Neuron (in vitro differentiated cells): Measurements from ENCODE around the gene ICAM3.
A peak's percentile ranks its signal among the peaks of the same experiment; 100 is the strongest.
"Not testable (repeated sequence)": the region's sequence is repeated elsewhere in the genome, so short reads cannot be mapped to it uniquely, and the experiment has no call there.

Experiments used
- H2AFZ ChIP-seq: one replicate; pipeline ENCODE4 v1.6.1; 2013; ENCODE audit warnings: low read depth, mild to moderate bottlenecking, inconsistent platforms, low read length, moderate library complexity
- H3K27me3 ChIP-seq: one replicate; pipeline ENCODE4 v1.6.1; 2013; ENCODE audit warnings: low read length; ENCODE audit not compliant: insufficient read depth
- H3K36me3 ChIP-seq: one replicate; pipeline ENCODE4 v1.6.1; 2013; ENCODE audit warnings: low read length; ENCODE audit not compliant: insufficient read depth
- H3K4me1 ChIP-seq: one replicate; pipeline ENCODE4 v1.6.1; 2013; ENCODE audit warnings: low read length; ENCODE audit not compliant: insufficient read depth
- H3K4me3 ChIP-seq: 2 replicates; pipeline ENCODE4 v1.5.1; 2013; ENCODE audit warnings: mild to moderate bottlenecking, low read length, moderate library complexity
- H3K9me3 ChIP-seq: one replicate; pipeline ENCODE4 v1.6.1; 2013; ENCODE audit warnings: low read length

The ICAM3 gene, protein sequence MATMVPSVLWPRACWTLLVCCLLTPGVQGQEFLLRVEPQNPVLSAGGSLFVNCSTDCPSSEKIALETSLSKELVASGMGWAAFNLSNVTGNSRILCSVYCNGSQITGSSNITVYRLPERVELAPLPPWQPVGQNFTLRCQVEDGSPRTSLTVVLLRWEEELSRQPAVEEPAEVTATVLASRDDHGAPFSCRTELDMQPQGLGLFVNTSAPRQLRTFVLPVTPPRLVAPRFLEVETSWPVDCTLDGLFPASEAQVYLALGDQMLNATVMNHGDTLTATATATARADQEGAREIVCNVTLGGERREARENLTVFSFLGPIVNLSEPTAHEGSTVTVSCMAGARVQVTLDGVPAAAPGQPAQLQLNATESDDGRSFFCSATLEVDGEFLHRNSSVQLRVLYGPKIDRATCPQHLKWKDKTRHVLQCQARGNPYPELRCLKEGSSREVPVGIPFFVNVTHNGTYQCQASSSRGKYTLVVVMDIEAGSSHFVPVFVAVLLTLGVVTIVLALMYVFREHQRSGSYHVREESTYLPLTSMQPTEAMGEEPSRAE

DNA sequence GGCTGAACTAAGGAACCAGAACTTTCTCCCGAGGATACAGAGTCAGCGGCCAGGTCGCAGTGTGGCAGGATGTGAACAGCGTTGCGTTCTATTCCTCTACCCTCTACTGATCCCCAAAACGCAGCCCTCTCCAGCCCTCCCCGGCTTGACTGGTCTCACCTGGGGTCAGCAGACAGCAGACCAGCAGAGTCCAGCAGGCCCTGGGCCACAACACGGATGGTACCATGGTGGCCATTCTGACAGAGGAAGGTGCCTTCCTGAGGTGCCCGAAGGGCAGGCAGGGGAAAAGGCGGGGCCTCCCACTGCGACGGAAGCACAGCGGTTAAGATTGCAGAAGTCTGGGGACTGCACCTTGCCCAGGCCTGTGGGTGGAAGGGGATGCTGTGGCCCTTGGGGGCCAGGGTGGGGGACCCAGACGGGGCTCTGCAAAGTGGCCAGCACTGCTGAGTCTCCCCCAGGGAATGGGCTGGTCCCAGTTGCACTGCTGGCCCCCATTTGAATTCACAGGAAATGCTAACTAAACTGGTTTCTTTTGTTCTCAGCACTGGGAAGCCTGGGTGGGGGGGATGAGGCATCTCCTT lies at the start of gene ICAM3:
Gene ICAM3, minus strand, starts transcription at position 245 of the 581 bp plus-strand sequence. Its CDS starts 10 bp downstream, at position 235.
- Histone ChIP-seq H3K9me3 (no peaks in the 10 kb centered on the region), H3K36me3 (no peaks in the 10 kb centered on the region), H3K4me3 (no peak within 1 kb of the TSS), H2AFZ (no peak within 1 kb of the TSS), H3K4me1 (no peaks in the 10 kb centered on the region), H3K27me3 (no peaks in the 10 kb centered on the region)

DNA sequence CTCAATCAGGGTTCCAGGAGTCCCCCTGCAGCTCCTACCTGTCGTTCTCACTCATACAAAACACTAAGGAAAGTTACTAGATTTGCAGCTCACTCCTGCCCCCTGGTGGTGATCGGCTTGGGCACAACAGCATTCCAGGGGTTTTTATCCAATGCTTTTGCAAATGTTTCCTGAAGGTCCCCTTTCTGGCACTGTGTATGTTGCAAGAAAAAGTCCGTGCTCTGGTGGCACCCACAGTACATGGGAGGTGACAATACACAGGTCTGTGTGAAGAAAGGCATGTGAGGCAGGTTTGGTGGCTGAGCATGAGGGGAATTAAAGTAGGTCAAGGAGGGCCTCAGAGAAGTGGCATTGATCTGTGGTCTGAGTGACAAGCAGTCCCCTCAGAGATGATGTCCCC lies 49.5 kb upstream of the ICAM3 start:
- Histone ChIP-seq H3K27me3 (no peaks in the 10 kb centered on the region), H3K4me1 (no peaks in the 10 kb centered on the region), H3K9me3 (no peaks in the 10 kb centered on the region), H3K36me3 (peaks cover 27% of the 10 kb centered on the region), H3K4me3 (no peak overlapping the region), H2AFZ (no peak overlapping the region)

DNA sequence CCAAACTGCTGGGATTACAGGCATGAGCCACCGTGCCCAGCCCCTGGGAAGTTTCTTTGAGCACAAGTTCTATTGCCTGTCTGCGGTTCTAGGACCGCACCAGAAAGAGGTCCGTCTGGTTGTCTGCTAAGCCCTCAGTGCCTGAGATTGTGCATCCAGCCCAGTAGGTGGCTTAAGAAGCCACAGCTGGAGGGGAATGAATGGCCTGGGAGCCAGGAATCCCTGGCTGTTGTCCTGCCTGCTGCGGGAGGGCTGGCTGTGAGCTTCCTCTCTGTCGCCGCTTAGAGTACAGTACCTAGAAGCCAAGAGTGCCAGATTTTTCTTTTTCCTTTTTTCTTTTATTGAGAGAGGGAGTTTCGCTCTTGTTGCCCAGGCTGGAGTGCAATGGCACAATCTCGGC lies 45.2 kb upstream of the ICAM3 start:
- H3K4me3 ChIP-seq = no peak overlapping the region
- no peaks in the 10 kb centered on the region for H3K9me3 ChIP-seq
- H3K4me1 ChIP-seq = peaks cover 9% of the 10 kb centered on the region
- H2AFZ ChIP-seq = no peak overlapping the region
- H3K36me3 ChIP-seq = no peaks in the 10 kb centered on the region
- no peaks in the 10 kb centered on the region for H3K27me3 ChIP-seq

DNA sequence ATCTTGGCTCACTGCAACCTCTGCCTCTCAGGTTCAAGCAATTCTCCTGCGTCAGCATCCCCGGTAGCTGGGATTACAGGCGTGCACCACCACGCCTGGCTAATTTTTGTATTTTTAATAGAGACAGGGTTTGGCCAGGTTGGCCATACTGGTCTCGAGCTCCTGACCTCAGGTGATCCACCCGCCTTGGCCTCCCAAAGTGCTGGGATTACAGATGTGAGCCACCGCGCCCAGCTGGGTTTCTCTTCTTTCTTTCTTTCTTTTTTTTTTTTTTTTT lies 43.7 kb upstream of the ICAM3 start:
- H3K27me3 ChIP-seq, H3K36me3 ChIP-seq, H3K9me3 ChIP-seq, H2AFZ ChIP-seq, H3K4me3 ChIP-seq: not testable (repeated sequence)
- peaks cover 11% of the 10 kb centered on the region for H3K4me1 ChIP-seq

DNA sequence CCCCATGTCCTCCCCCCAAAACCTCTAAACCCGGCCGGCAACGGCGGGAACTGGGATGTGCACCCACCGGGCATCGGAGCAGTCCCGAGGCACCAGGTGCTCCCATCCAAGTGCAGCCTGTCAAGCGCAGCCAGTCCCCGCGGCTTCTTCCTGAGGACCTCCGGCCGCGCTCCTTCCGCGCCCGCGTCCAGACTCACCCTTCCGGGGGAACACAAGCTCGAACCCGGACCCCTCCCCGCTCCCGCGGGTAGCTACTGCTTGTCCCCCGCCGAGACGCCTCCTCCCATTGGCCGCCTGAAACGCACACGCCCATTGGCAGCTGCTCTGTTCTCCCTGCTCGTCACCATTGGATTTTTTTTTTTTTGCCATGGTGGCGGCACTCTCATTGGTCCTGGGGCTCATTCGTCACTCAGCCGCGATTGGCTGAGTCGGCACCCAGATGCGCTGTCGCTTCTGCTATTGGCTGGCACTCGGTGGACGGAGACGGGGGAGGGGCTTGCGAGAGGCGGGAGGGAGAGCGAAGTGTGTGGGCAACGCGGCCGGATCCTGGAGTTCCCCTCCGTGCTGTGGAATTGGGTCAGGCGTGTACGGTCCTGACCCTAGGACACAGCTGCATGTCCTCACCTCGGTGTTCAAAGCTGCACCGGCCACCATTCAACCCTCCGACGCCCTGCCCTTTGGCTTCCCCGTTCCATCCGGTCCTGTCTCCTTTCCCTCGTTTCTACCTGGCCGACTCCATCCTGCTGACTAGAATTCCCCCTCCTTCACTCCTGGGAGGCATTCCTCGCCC lies 41.1 kb upstream of the ICAM3 start, which contains the start of gene TYK2:
Gene TYK2, minus strand, starts transcription at position 260 of the 790 bp plus-strand sequence. CDS start 2,166 bp downstream, outside the sequence.
- no peaks in the 10 kb centered on the region for H3K27me3 ChIP-seq
- peaks cover 11% of the 10 kb centered on the region for H3K4me1 ChIP-seq
- H2AFZ ChIP-seq = peak within 1 kb of the TSS; percentile 92
- peak within 1 kb of the TSS; percentile 86 for H3K4me3 ChIP-seq
- H3K36me3 ChIP-seq = peaks cover 13% of the 10 kb centered on the region
- H3K9me3 ChIP-seq = no peaks in the 10 kb centered on the region

DNA sequence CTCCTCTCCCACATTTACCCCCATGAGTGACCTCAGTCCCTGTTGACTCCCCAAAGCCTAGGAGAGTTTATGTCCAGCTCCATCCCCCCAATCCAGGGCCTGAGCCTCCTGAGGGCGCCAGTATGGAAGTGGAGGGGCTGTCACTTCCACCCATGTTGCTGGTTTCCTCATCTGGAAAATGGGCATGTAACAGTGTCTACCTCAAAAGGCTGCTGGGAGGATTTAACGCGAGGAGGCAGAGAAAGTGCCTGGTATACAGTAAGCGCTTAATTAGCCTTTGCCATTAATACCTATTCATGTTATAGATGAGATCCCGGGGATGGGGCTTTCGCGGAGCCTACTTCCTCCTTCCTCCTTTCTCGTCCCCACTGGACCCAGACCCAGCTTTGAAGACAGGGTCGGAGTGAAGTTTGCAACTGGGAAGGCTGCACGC lies 40.5 kb upstream of the ICAM3 start:
- Histone ChIP-seq H3K4me3 (peak overlapping the region; percentile 86), H3K4me1 (peaks cover 11% of the 10 kb centered on the region), H2AFZ (peak overlapping the region; percentile 92), H3K9me3 (no peaks in the 10 kb centered on the region), H3K27me3 (no peaks in the 10 kb centered on the region), H3K36me3 (peaks cover 16% of the 10 kb centered on the region)

DNA sequence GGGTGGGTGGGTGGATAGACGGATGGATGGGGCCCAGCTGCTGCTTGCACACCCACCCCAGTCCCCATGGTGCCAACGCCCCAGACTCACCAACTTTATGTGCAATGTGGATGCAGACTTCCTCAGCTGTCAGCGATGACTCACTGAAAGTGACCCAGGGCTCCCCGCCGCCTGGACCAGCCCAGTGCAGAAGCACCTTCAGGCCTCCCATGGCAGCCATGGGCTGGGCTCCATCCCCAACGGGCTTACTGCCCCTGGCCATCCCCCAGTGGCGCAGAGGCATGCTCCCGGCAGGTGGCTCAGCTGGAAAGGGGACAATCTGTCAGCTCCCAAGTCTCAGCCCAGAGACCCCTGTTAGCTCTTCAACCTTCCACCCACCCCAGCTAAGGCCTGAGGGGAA lies 38.7 kb upstream of the ICAM3 start:
- Histone ChIP-seq H3K9me3 (no peaks in the 10 kb centered on the region), H3K27me3 (no peaks in the 10 kb centered on the region), H3K4me3 (no peak overlapping the region), H2AFZ (no peak overlapping the region), H3K36me3 (peaks cover 20% of the 10 kb centered on the region), H3K4me1 (peaks cover 11% of the 10 kb centered on the region)

DNA sequence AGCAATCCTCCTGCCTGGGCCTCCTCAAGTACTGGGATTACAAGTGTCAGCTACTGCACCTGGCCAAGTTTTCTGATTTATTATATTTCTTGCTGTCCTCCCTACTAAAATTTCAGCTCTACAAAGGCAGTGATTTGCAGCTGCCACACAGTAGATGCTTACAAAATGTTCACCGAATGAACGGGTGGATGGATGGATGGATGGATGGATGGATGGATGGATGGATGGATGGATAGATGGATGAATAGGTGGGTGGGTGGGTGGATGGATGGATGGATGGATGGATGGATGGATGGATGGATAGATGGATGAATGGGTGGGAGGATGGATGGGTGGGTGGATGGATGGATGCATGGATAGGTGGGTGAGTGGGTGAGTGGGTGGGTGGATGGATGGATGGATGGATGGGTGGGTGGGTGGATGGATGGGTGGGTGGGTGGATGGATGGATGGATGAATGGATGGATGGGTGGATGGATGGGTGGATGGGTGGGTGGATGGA lies 37.8 kb upstream of the ICAM3 start:
- Histone ChIP-seq H3K4me1 (peaks cover 11% of the 10 kb centered on the region), H3K36me3 (peaks cover 22% of the 10 kb centered on the region)
- H2AFZ ChIP-seq, H3K4me3 ChIP-seq, H3K27me3 ChIP-seq, H3K9me3 ChIP-seq: not testable (repeated sequence)

DNA sequence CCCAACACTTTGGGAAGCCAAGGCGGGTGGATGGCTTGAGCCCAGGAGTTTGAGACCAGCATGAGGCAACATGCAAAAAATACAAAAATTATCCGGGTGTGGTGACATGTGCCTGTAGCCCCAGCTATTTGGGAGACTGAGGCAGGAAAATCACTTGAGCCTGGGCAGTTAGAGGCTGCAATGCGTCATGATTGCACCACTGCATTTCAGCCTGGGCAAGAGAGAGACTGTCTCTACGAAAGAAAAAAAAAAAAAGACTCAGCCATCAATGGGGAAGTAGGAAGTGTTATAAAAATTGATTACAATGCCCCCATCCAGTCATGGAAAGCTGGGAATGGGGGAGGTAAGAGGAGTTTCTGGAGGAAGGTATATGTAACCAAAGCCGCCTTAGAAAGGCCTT lies 35.5 kb upstream of the ICAM3 start:
- H3K36me3 ChIP-seq = peaks cover 29% of the 10 kb centered on the region
- no peaks in the 10 kb centered on the region for H3K9me3 ChIP-seq
- no peak overlapping the region for H3K4me3 ChIP-seq
- H2AFZ ChIP-seq = no peak overlapping the region
- H3K27me3 ChIP-seq = no peaks in the 10 kb centered on the region
- peaks cover 6% of the 10 kb centered on the region for H3K4me1 ChIP-seq

DNA sequence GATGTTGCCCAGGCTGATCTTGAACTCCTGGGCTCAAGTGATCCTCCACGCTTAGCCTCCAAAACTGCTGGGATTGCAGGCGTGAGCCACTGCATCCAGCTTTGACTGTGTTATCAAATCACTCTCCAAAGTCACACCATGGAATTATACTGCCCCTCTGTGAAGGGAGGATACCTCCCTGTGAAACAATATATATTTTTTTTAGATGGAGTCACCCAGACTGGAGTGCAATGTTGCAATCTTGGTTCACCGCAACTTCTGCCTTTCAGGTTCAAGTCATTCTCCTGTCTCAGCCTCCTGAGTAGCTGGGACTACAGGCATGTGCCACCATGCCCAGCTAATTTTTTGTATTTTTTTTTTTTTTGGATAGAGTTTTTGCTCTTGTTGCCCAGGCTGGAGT lies 33.3 kb upstream of the ICAM3 start:
- no peaks in the 10 kb centered on the region for H3K4me1 ChIP-seq
- H3K27me3 ChIP-seq = no peaks in the 10 kb centered on the region
- no peak overlapping the region for H2AFZ ChIP-seq
- peaks cover 7% of the 10 kb centered on the region for H3K9me3 ChIP-seq
- peaks cover 38% of the 10 kb centered on the region for H3K36me3 ChIP-seq
- H3K4me3 ChIP-seq = no peak overlapping the region

DNA sequence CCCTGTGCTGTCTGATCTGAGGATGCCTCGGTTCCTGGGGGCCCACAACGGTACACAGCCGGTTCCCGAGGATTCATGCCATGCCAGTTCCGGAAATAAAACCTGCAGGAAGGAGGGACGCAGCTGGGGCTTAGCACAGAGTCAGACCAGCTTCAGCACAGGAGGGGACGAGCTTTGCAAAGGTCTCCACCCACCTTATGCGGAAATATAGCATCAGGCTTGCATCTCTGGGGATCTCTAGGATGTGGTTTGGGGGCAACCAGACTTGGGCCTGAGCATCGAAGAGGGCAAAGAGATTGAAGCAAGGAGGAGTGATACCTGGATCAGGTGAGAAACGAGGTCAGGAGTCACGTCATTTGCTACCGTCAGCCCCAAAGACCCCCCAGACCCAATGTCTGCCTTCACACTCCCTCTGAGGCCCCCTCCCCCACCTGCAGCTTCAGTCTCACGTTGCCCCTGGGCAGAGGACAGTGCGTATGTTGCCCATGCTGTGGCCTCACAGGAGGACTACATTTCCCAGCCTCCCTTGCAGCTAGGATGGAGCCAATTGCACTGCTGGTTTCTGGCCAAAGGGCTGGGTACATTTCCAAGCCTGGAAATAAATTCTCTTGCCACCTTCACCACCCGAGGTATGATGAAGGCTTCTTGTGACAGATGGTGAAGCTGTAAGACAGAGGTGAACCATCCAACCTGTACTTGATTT lies 28.8 kb upstream of the ICAM3 start:
- Histone ChIP-seq H2AFZ (no peak overlapping the region), H3K27me3 (no peaks in the 10 kb centered on the region), H3K4me3 (no peak overlapping the region), H3K36me3 (peaks cover 60% of the 10 kb centered on the region), H3K4me1 (no peaks in the 10 kb centered on the region), H3K9me3 (peaks cover 7% of the 10 kb centered on the region)

DNA sequence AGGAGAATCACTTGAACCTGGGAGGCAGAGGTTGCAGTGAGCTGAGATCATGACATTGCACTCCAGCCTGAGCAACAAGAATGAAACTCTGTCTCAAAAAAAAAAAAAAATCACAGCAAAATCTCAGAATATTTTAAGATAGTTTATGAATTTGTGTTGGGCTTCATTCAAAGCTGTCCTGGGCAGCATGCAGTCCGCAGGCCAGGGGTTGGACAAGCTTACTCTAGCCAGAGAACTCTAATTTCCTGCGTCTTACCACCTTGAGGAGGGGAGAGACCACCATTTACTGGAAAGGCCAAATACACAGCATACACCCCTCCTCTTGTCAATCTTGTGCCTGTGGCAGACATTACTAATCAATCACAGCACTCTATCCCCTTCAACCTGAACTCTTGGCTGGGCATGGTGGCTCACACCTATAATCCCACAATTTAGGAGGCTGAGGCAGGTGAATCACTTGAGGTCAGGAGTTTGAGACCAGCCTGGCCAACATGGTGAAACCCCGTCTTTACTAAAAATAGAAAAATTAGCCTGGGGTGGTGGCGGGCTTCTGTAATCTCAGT lies 27.6 kb upstream of the ICAM3 start:
- H3K36me3 ChIP-seq = peaks cover 64% of the 10 kb centered on the region
- H3K4me3 ChIP-seq, H2AFZ ChIP-seq, H3K4me1 ChIP-seq, H3K9me3 ChIP-seq, H3K27me3 ChIP-seq: not testable (repeated sequence)
